ENCODE data around the gene RBM26.

The RBM26 gene

GRCh38 chr13:79270859-79271258 is 135.2 kb downstream of the RBM26 start:
- no peak for DNase-seq (ENCODE audit: low spot score)

All from hematopoietic multipotent progenitor cell treated with erythropoietin and hydrocortisone succinate and interleukin-3 and kit ligand, for 15 days (in vitro differentiated cells).